GM19468 (cell line): ENCODE data around the gene UBE2J1.

ENCODE experiments used
- ATAC-seq: cut with Tn5 transposase; IDR thresholded peaks from one replicate; pipeline ENCODE4 v1.9.1; 2021; ENCODE audit warnings: mild to moderate bottlenecking, moderate library complexity, moderate number of reproducible peaks; ENCODE audit not compliant: unreplicated experiment; ENCODE audit errors: extremely low read depth

The UBE2J1 gene

GRCh38 chr6:89368107-89368506 is 15.6 kb upstream of the UBE2J1 start:
- ATAC-seq, result no peak

- ATAC-seq, result no peak
Observed at GRCh38 chr6:89364586-89364985, 12.1 kb upstream of the UBE2J1 start.

- ATAC-seq, result no peak
Observed at GRCh38 chr6:89361171-89361570, 8.6 kb upstream of the UBE2J1 start.

- peak; percentile 16 for ATAC-seq
Observed at GRCh38 chr6:89360415-89360999, 8.0 kb upstream of the UBE2J1 start.

- no peak for ATAC-seq
Observed at GRCh38 chr6:89359561-89359960, 7.0 kb upstream of the UBE2J1 start.

- peak; percentile 48 for ATAC-seq
Observed at GRCh38 chr6:89357390-89357789, 4.9 kb upstream of the UBE2J1 start.

- ATAC-seq, result no peak
Observed at GRCh38 chr6:89356642-89357170, 4.2 kb upstream of the UBE2J1 start.

- no peak for ATAC-seq
Observed at GRCh38 chr6:89355511-89356194, 3.1 kb upstream of the UBE2J1 start.

- no peak for ATAC-seq
Observed at GRCh38 chr6:89353702-89354392, 1.3 kb upstream of the UBE2J1 start.

- no peak for ATAC-seq
Observed at GRCh38 chr6:89353118-89353556, 615 bp upstream of the UBE2J1 start.

- ATAC-seq, result no peak
Observed at GRCh38 chr6:89351671-89352277, 748 bp downstream of the UBE2J1 start.

GRCh38 chr6:89350281-89350966 is 2.1 kb downstream of the UBE2J1 start:
- no peak for ATAC-seq

GRCh38 chr6:89348372-89348771 is 4.2 kb downstream of the UBE2J1 start:
- ATAC-seq, result no peak

GRCh38 chr6:89347825-89348224 is 4.7 kb downstream of the UBE2J1 start:
- ATAC-seq, result no peak

GRCh38 chr6:89346433-89346832 is 6.1 kb downstream of the UBE2J1 start:
- no peak for ATAC-seq

- ATAC-seq, result no peak
Observed at GRCh38 chr6:89339565-89339964, 13.0 kb downstream of the UBE2J1 start.

- ATAC-seq, result no peak
Observed at GRCh38 chr6:89335164-89335563, 17.4 kb downstream of the UBE2J1 start.

GRCh38 chr6:89330910-89331309 is 21.6 kb downstream of the UBE2J1 start:
- no peak for ATAC-seq

GRCh38 chr6:89328976-89329375 is 23.5 kb downstream of the UBE2J1 start:
- ATAC-seq, result no peak

- ATAC-seq, result no peak
Observed at GRCh38 chr6:89324304-89324703, 28.2 kb downstream of the UBE2J1 start.
